Kidney capillary endothelial cell (primary cell): ENCODE measurements around the gene RSPH9.

ENCODE experiments used
- DNase-seq: peaks from one replicate; pipeline ENCODE4 v3.0.0-alpha.2; 2018; ENCODE audit warnings: low spot score

Gene RSPH9, protein sequence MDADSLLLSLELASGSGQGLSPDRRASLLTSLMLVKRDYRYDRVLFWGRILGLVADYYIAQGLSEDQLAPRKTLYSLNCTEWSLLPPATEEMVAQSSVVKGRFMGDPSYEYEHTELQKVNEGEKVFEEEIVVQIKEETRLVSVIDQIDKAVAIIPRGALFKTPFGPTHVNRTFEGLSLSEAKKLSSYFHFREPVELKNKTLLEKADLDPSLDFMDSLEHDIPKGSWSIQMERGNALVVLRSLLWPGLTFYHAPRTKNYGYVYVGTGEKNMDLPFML

DNA sequence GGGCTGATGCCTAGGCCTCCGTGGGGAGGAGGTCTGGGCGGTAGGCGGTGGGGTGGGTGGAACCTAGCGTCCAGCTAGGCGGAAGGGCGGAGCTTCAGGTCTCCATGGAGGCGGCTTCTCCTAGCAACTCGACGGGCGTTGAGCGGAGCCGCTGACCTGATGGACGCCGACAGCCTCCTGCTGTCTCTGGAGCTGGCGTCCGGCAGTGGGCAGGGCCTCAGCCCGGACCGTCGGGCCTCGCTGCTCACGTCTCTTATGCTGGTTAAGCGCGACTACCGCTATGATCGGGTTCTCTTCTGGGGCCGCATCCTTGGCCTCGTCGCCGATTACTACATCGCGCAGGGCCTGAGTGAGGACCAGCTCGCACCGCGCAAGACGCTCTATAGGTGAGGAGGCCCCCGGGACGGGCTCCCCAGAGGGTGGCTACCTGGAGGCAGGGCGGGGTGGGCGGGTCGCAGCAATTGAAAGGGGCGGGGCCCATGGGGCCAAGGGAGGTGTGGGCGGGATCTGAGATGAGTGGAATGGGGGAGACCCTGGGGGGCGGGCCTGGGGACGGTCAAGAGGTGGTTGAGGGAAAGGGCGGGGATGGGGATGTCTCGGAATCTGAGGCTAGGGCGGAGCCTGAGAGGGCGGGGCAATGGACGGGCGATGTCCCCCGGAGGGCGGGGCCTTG lies at the start of gene RSPH9:
RSPH9 (plus strand) TSS at position 97 of the 673 bp plus-strand sequence; CDS start at position 160, 63 bp downstream.
- peak; percentile 46 for DNase-seq

DNA sequence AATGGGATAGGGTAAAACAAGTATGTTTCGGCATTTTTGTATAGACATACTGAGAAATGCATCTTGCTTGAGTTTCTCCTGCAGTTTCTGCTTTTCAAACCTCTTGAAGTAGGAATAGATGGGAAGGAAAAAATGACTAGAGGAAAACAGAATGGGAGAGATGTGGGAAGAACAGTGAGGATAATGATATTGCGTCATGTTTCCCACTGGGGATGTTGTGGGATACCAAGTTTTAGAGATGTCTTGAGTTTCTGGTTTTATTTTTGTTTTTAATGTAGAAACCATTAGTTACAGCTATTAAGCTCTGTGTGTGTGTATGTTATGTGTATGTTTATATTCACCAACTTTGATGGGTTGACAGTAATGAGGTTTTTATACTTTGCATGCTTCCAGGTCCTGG lies 44.2 kb upstream of the RSPH9 start:
- DNase-seq = no peak

DNA sequence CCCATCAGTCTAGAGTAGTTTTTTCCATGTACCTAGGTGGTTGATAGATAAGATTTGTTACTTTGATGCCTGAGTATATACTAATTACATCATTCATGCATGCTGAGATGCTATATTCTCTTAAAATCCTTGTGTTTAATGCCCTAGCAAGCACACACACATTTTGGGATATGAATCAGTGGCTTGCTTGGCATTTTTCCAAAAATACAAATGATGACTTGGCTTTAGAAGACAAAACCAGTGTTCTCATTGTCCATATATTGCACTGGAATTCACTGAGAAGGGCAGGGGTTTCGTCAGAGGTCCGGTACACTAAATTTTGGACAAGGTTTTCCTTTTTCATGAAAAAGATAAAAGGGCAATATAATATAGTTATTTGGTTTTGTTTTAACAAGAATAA lies 40.7 kb upstream of the RSPH9 start:
- DNase-seq = peak; percentile 75

DNA sequence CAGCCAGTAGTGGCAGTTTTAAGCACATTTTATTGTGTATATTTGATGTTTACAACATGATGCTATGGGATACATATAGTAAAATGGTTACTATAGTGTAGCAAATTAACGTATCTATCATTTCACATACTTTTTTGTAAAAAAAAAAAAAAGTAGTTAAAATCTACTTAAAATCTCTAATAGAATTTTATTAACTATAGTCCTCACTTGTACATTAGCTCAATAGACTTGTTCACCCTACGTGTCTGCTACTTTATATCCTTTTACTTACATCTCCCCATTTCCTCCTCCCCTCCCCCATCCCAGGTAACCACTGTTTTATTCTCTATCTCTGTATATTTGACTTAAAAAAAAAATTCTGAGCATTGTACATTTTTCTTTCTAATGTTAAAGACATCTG lies 38.8 kb upstream of the RSPH9 start:
- DNase-seq = no peak

DNA sequence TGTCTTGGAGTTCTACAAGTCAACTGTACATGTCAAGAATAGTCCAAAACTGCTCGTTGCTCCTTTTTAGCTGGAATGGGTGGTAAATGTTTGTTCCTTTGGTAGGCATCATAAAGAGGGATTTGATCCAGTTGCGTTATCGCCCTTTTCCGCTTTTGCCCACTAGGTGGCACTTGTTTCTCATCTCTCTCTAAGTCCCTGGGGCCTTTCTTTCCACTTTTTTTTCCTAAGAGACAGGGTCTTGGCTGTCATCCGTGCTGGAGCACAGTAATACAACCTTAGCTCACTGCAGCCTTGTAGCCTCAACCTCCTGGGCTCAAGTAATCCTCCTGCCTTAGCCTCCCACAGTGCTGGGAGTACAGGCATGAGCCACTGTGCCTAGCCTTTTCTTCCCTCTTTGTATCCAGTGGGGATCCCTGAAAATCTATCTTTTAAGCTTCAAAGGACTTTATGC lies 36.5 kb upstream of the RSPH9 start:
- DNase-seq = peak; percentile 68

DNA sequence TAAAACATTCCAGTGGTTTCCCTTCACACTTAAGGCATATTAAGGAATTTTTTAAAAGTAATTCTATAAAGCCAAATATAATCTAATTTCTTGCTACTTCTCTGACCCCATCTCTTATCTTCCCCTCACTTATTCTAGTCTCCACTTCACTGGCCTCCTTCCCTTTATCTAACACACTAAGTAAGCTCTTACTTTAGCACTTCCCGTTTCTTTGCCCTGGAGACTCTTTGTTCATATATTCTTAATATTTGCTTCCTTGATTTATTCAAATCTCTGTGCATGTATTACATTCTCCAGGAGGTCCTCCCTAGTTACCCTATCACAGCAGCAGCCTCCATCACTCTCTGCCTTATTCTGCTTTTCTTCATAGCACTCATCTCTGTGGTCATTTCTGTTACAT lies 36.0 kb upstream of the RSPH9 start:
- no peak for DNase-seq

DNA sequence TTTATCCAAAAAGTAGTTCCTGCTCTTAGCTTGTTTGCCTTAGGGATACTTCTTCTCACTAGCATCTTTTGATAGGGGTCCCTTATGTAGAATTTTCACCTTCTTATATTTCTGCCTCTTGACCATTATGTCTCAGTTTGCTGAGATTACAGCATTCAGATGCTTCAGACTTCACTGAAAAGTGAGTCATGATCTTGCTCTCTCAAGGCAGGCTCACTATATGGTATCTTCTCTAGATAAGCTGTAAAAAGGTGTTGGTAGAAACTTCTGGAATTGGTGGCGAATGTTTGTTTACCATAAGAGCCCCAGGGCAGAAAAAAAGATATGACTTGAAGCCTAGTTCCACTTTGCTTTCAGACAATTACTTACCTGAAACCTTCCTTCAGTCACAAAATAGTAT lies 35.4 kb upstream of the RSPH9 start:
- no peak for DNase-seq

DNA sequence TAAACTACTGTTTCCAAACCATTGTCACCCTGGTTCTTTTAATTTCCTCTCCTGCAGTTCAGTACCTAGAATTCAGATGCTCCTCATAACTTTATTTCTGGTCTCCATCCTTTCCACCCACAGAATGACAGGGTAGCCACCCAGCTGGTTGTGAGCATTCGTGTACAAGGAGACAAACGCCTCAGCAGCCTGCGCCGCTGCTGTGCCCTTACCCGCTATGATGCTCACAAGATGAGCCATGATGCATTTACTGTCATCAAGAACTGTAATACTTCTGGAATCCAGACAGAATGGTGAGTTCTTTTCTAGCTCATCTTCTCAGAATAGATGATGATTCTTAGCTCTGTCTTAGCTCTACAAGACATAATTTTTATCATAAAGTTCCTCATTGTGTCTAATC lies 34.4 kb upstream of the RSPH9 start:
- DNase-seq = no peak

DNA sequence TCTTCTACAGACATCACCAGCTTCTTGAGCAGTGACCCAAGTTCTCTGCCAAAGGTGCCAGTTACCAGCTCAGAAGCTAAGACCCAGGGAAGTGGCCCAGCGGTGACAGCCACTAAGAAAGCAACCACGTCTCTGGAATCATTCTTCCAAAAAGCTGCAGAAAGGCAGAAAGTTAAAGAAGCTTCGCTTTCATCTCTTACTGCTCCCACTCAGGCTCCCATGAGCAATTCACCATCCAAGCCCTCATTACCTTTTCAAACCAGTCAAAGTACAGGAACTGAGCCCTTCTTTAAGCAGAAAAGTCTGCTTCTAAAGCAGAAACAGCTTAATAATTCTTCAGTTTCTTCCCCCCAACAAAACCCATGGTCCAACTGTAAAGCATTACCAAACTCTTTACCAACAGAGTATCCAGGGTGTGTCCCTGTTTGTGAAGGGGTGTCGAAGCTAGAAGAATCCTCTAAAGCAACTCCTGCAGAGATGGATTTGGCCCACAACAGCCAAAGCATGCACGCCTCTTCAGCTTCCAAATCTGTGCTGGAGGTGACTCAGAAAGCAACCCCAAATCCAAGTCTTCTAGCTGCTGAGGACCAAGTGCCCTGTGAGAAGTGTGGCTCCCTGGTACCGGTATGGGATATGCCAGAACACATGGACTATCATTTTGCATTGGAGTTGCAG lies 31.0 kb upstream of the RSPH9 start:
- DNase-seq = no peak

DNA sequence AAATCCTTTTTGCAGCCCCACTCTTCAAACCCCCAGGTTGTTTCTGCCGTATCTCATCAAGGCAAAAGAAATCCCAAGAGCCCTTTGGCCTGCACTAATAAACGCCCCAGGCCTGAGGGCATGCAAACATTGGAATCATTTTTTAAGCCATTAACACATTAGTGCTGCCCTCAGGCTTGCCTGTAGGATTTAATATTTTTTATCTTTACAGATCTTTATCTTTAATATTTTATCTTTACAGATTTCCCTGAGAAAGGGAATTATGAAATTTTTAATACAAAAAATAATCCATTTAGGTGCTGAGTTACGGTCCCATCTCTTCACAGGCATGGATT lies 30.5 kb upstream of the RSPH9 start:
- DNase-seq = no peak

DNA sequence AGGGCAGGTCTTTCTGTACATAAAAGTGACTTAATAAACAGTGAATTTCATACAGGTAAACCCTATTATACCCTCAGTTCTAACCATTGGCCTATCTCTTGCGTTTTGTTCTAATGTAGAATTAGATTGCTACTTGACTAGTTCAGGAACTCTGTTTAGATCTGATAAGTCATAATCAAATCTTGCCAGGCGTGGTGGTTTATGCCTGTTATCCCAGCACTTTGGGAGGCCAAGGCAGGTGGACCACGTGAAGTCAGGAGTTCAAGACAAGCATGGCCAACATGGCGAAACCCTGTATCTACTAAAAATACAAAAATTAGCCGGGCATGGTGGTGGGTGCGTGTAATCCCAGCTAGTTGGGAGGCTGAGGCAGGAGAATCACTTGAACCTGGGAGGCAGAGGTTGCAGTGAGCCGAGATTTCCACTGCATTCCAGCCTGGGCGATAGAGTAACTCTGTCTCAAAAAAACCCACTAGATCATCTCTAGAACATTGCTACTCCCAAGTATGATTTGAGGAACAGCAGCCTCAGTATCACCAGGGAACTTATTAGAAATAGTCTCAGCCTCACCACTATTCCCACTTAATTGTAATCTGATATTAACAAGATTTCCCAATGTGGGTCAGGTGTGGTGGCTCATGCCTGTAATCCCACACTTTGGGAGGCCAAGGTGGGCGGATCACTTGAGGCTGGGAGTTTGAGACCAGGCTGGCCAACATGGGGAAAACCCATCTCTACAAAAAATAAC lies 27.9 kb upstream of the RSPH9 start:
- no peak for DNase-seq

DNA sequence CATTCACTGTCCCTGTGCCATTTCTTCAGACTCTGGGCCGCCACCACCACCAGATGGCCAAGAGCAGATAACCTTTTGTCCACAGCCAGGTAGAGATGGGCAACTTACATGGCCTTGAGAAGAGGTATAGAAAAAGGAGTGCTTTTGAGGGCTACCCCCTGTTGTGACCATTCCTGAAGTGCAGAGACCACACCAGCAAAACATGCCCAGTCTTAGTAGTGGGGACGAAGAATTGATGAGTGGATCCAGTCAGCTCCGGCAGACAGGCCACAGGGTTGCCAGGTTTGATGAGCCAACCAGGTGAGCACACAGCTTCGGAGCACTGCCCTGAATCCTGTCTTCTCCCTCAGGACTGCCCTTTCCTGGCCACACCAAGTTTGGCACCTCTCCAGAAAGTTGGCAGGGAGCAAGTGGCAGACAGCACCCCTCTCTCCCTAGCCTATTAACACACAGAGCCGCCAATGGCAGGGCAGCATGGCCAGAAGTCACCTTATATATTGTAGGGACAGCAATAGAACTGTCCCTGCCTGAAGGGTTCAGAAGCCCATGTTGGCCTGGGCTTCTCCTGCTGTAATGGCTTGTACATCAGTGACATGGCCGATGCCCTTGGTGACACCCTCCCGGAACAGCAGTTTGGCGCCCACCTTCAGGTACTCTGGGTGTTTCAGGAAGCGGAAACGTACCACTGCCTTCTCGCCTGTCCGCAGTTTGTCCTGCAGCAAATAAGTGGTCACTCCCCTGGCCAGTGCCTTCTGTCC lies 23.6 kb upstream of the RSPH9 start:
- no peak for DNase-seq

DNA sequence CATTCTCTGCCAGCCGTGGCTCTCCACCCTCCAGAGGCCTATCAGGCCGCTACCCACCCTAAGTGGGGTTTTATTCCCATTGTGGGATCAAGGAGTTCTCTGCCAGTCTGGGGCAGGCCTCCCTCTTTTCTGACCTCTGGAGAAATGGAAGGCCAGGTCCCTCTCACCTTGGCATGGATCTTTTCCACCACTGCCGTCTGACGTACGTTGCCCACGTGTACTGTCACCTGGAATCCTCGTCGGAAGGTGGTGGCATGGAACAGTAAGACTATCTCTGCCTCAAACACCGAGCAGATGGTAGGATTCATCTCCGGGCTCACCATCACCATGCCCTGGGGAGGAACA lies 23.0 kb upstream of the RSPH9 start:
- no peak for DNase-seq

DNA sequence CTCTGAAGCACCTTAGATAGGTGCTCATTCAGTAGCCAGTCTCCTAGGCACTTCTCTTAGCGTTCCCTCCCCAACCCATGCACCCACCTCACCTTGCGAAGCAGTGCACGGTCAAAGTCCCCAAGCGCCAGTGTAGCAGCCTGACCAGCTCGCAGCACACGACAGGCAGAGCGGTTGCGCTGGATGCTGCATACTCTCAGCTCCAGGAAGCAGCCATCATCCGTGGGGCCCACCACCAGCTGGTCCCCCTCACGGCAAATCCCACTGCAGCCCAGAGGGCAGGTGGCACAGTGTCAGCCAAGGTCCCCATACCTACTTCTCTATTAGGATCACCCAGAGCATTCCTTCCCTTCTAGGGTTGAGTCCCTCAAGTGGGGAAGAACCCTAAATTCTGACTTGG lies 22.3 kb upstream of the RSPH9 start:
- no peak for DNase-seq

DNA sequence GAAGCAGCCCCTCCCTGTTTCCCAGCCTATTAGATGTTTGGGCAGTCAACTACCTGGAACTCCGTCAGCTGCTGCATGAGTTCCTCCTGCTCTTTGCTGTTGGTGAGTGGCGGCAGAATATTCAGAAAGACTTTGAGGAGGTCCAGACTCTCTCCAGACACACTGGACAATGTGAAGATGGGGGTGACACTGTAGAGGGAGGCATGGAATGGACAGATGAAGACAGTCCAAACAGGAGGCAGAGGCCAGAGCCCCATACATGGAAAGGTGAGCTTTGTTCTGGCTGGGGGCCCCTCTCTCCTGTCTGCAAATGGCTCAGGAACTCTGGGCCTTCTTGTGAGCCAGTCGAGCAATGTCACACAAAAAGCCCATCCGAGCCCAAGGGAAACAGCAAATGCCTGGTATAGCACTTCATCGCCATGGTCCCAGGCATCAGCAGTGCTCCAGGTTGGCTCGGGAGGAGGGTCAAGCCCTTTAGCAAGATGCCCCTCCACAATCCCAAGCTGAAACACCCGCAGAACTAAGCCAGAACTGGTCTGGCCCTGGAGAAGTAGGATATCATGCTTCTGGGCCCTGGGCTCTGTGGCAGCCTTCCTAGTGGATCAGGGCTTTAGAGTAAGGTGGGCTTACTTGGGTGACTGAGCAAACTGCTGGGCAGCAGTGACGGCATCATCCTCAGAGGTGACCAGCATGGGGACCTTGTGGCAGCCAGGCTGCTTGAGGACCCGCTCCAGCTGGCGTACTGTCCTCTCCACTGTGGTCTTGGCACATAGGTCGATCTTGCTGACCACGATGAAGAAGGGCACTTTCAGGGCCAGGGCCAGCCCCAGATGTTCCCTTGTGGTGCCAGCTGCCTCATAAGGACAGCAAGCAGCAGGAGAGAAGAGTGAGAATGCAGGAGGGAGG lies 20.7 kb upstream of the RSPH9 start:
- DNase-seq = no peak

DNA sequence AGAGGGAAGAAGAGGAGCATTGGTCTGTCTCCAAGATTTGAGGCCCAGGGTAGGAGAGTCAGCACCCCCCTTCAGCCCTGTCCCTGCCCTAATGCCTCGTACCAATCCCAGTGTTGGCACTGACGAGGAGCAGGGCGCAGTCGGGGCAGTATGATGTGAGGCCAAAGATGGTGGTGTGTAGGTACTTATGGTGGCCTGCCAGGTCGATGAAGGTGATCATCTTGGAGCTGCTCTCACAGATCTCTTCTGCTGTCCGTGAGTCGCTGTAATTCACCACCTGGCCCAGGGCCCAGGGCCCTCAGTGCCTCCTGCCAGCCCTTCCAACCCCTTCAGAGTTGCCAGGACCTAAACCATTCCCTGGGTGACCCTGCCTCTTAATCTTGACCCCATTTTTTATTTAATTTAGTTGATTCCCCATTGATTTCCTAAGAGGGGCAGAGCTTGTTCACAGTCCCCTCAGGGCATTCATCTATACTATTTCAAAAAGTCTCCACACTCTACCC lies 20.0 kb upstream of the RSPH9 start:
- no peak for DNase-seq

DNA sequence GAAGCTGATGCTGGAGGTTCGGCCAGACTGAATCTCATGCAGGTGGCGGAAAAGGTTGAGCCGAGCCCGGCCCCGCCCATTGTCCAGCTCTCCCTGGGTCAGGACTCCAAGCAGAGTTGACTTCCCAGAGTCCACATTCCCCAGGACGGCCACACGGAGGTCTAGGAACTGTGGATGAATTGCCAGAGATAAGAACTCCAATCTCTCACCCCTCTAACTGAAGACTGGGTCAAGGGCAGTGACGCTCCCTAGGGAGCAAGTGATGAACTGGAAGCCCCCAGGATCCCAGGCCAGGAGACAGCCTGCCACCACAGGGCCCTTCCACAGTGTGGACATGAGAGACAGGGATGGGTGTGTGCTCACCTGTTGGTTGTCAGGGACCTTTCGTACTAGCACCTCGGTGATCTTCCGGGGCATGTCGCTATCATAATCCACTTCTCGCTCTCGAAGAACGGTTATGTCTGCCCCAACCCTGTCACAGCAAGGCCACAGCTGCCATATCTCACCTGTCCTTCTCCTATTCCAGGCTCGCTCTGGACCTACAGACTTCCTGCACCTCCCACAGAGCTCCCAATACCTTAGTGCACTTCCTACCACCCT lies 19.3 kb upstream of the RSPH9 start:
- no peak for DNase-seq

DNA sequence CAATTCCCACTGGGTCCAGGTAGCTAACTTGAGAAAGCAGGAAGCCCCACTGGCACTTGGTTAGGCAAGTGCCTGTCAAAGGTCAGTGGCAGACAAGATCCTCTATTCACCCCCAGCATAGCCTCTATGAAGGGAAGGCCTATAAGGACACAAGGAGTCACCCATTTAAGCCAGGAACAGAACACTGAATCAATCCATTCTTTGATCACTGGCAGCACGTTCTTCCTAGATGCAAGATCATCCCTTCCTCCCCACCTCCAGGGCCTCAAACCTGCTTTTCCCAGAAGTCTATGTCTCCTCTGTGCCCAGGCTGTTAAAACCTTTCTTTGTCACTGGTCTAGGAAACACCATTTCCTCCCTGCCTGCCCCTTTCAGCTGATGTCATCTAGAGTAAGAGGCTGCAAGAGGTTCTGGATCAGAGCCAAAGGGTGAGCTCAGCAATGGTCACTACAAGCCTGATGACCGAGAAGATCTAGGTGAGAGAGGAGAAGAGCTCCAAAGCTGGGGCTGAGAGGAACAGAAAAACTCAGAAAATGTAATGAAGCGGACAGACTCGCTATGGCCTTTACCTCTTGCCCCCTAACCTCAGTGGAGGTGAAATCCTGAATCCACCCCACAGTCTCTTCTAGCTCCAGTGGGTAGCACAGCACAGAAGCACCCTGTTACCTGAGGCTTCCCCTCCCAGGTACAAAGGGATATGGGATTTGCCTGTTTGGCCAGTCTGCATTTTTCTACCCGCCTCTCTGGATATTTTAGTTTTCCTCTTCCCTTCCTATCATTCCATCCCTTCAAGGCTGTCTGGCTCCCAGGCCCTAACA lies 17.6 kb upstream of the RSPH9 start:
- DNase-seq = peak; percentile 97

DNA sequence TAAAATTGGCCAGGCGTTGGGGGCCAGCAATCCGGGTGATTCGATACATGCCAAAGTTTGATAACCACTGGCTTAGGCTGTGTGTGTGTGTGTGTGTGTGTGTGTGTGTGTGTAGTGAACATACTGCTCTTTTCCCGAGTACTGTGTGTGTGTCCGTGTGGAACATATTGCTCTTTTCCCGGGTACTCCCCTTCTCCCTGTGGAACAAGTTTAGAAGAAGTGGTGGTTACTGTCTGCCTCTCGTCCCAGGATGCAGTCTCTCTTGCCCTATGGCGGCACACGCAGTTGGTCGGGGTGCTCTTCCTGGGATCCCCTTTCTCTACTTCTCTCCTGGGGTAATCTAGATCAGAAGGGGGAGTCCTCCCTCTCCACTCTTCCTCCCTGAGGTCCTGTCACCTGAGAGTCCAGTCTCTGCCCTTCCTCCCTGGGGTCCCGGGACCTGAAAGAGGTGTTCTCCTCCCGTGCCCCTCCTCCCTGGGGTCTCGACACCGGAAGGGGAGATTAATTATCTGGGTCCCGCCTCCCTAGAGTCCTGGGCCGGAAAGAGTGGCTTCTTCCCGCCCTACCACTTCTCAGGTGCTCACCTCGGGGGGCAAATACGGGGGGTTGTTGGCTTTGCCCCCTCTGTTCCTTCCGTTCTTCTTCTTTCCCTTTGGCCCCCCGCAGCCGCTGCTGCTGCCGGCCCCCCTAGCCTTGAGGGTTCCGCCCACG lies 16.3 kb upstream of the RSPH9 start:
- DNase-seq = no peak
